Vagina (tissue), 2 donors: ENCODE results near the gene COG6. TPM values are rescaled to one million over a fixed set of nuclear protein-coding genes. Genes with fewer than 3 reads are reported as not detected.
A peak's percentile ranks its signal among the peaks of the same experiment; 100 is the strongest.

Experiments
- DNase-seq, 2 donors: peaks; one replicate each; pipeline ENCODE4 v3.0.0-alpha.2; 2017; ENCODE audit errors: extremely low spot score in 2 of 2
- H3K27ac ChIP-seq: fragments of 200-600 bp; sonication (generic); one replicate; pipeline ENCODE4 v1.5.1; 2019
- H3K27me3 ChIP-seq: fragments of 200-600 bp; sonication (generic); one replicate; pipeline ENCODE4 v1.5.1; 2019
- H3K36me3 ChIP-seq, 2 donors: fragments of 200-600 bp; sonication (generic); one replicate each; pipeline ENCODE4 v1.5.1; 2017 to 2019
- H3K4me1 ChIP-seq: fragments of 200-600 bp; sonication (generic); one replicate; pipeline ENCODE4 v1.5.1; 2019
- H3K4me3 ChIP-seq, 2 donors: fragments of 200-600 bp; sonication (generic); 1 replicate in 1 of 2; 2 replicates in 1 of 2; pipeline ENCODE4 v1.5.1; 2016 to 2019
- H3K9me3 ChIP-seq: fragments of 200-600 bp; sonication (generic); one replicate; pipeline ENCODE4 v1.5.1; 2019
- POLR2A ChIP-seq, 2 donors: fragments of 450-650 bp; IDR thresholded peaks; one replicate each; pipeline ENCODE4 v1.6.1; 2017; ENCODE audit warnings: antibody characterized with exemption in 2 of 2, mild to moderate bottlenecking in 2 of 2, moderate library complexity in 2 of 2
- POLR2AphosphoS5 ChIP-seq, 2 donors: sonication (generic); formaldehyde crosslinking; IDR thresholded peaks; one replicate each; pipeline ENCODE4 v1.9.0; 2017; ENCODE audit warnings: antibody characterized with exemption in 2 of 2, mild to moderate bottlenecking in 2 of 2, low read depth in 1 of 2; ENCODE audit not compliant: insufficient read depth in 1 of 2
- intact Hi-C: fragments of 100-400 bp; cut with DNase I; formaldehyde crosslinking; loops from one replicate; pipeline ENCODE4 v1.15.1; 2023
- total RNA-seq: library from RNA; depleted of rRNA; stranded (reverse); fragments of >200 nt; gene quantifications from one replicate; pipeline ENCODE4 v1.2.3, GENCODE V29; 2016
- TF ChIP-seq, protein P1 (sequence below), 3 experiments: fragments of 450-650 bp in 2 of 3; fragments of 200-600 bp in 1 of 3; sonication (generic) in 1 of 3; IDR thresholded peaks; one replicate each; pipeline ENCODE4 v1.5.1; 2017 to 2019; ENCODE audit warnings: antibody characterized with exemption in 3 of 3, mild to moderate bottlenecking in 2 of 3, moderate library complexity in 2 of 3

Gene COG6
- total RNA-seq, 1 donor from 2014 or later: 15.2 TPM

DNA sequence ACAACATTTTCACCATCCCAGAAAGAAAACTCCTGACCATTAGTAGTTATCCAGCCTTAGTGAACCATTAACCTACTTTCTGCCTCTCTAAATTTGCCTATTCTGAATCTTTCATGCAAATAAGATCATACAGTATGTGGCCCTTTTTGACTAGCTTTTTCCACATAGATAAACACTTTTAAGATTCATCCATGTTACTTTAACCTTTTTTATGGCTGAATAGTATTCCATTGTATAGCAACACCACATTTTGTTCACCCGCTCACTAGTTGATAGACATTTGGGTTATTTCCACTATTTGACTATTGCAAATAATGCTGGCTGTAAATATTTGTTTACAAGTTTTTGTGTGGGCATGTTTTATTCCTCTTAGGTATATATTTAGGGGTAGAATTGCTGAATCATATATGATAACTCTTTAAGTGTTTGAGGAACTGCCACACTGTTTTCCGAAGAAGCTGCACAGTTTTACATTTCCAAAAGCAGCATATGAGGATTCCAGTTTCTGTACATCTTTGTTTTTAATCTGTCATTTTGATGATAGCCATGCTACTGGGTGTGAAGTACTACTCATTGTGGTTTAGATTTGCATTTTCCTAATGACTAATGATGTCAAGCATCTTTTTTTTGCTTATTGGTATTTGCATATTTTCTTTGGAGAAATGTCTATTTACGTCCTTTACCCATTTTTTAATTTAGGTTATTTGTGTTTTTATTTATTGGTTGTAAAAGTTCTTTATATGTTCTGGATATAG lies 17.1 kb downstream of the COG6 start:
- Histone ChIP-seq H3K27me3 (no peaks in the 10 kb centered on the region), H3K27ac (no peak overlapping the region), H3K4me3 (no peak overlapping the region), H3K9me3 (no peaks in the 10 kb centered on the region), H3K36me3 (no peaks in the 10 kb centered on the region), H3K4me1 (no peaks in the 10 kb centered on the region)
- intact Hi-C loops: no loop called here
- TF ChIP-seq POLR2AphosphoS5 (IDR thresholded peaks at IDR 0.05; ENCODE audit: insufficient read depth in 1 of 2, low read depth in 1 of 2) (no peak), POLR2A (IDR thresholded peaks at IDR 0.05) (no peak)
- TF ChIP-seq, protein P1, sequence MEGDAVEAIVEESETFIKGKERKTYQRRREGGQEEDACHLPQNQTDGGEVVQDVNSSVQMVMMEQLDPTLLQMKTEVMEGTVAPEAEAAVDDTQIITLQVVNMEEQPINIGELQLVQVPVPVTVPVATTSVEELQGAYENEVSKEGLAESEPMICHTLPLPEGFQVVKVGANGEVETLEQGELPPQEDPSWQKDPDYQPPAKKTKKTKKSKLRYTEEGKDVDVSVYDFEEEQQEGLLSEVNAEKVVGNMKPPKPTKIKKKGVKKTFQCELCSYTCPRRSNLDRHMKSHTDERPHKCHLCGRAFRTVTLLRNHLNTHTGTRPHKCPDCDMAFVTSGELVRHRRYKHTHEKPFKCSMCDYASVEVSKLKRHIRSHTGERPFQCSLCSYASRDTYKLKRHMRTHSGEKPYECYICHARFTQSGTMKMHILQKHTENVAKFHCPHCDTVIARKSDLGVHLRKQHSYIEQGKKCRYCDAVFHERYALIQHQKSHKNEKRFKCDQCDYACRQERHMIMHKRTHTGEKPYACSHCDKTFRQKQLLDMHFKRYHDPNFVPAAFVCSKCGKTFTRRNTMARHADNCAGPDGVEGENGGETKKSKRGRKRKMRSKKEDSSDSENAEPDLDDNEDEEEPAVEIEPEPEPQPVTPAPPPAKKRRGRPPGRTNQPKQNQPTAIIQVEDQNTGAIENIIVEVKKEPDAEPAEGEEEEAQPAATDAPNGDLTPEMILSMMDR (IDR thresholded peaks at IDR 0.05): no peak
- DNase-seq: no peak

DNA sequence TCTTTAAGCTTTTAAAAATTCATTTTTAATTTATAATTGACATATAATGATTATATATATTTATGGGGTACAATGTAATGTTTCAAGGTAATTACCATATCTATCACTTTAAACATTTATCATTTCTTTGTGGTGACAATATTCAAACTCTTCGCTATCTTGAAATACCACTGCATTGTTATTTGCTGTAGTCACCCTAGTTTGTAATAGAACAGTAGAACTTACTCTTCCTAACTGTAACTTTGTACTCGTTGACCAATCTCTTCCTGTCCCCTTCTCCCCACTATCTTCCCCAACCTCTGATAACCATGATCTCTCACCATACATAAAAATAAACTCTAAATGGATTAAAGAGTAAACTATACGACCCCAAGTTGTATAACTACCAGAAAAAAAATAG lies 20.4 kb downstream of the COG6 start:
- DNase-seq: no peak
- TF ChIP-seq POLR2AphosphoS5 (IDR thresholded peaks at IDR 0.05; ENCODE audit: insufficient read depth in 1 of 2, low read depth in 1 of 2) (no peak), POLR2A (IDR thresholded peaks at IDR 0.05) (no peak)
- TF ChIP-seq, protein P1 (IDR thresholded peaks at IDR 0.05): no peak
- intact Hi-C loops: no loop called here
- no peaks in the 10 kb centered on the region for H3K4me1 ChIP-seq
- no peaks in the 10 kb centered on the region for H3K27me3 ChIP-seq
- H3K36me3 ChIP-seq: peaks cover 0 to 13% of the 10 kb centered on the region in 2 donors
- H3K27ac ChIP-seq: no peak overlapping the region
- no peaks in the 10 kb centered on the region for H3K9me3 ChIP-seq
- no peak overlapping the region for H3K4me3 ChIP-seq

DNA sequence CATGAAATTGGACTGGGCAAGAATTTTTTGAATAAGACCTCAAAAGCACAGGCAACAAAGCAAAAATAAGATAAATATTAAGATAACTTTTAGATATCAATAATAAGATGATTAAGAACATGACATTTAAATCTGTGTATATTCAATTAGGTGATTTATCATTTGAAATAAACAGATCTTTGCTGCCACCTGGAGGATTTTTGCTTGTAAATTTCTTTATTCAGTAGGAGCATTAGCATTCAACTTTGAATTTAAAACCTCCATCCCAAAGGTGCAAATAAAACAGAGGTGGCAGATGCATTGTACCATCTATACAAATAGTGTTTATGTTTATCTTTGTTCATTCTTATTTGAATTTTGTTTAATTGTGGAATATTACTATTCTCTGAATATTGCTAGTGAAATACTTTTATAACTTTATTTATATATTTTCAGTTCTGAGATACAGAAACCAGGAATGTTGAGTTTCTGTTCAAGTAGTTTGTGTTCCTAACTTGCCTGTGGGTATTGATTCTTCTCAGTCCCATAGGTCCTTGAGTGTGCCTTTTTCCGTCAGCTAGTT lies 20.9 kb downstream of the COG6 start:
- intact Hi-C loops: no loop called here
- H3K9me3 ChIP-seq: no peaks in the 10 kb centered on the region
- H3K27me3 ChIP-seq: no peaks in the 10 kb centered on the region
- H3K27ac ChIP-seq: no peak overlapping the region
- no peaks in the 10 kb centered on the region for H3K4me1 ChIP-seq
- DNase-seq: no peak
- peaks cover 0 to 14% of the 10 kb centered on the region in 2 donors for H3K36me3 ChIP-seq
- no peak overlapping the region for H3K4me3 ChIP-seq
- TF ChIP-seq POLR2AphosphoS5 (IDR thresholded peaks at IDR 0.05; ENCODE audit: insufficient read depth in 1 of 2, low read depth in 1 of 2) (no peak), POLR2A (IDR thresholded peaks at IDR 0.05) (no peak)
- TF ChIP-seq, protein P1 (IDR thresholded peaks at IDR 0.05): peak; percentile 37 to 43 (median 43)

DNA sequence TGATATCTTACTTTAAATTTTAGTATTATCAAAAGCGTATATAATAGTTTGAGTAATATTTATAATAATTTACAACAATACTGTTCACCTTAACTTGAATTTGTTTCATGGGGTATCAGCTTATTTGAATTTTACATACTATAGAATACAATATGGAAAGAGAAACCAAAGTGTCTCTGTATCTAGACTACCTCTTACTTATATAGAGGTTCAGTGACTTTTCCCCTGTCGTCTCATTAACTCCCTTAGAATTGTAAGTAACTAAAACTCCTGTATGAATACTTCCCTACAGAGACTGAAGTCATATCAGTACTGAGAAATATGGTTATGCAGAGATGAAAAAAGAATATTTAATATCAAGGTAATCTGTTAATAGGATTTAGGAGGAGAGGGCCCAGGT lies 26.8 kb downstream of the COG6 start:
- H3K27ac ChIP-seq: no peak overlapping the region
- intact Hi-C loops: no loop called here
- TF ChIP-seq, protein P1 (IDR thresholded peaks at IDR 0.05): no peak
- TF ChIP-seq POLR2A (IDR thresholded peaks at IDR 0.05): no peak
- no peak for TF ChIP-seq POLR2AphosphoS5 (IDR thresholded peaks at IDR 0.05; ENCODE audit: insufficient read depth in 1 of 2, low read depth in 1 of 2)
- no peaks in the 10 kb centered on the region for H3K4me1 ChIP-seq
- no peaks in the 10 kb centered on the region for H3K27me3 ChIP-seq
- peaks cover 0 to 14% of the 10 kb centered on the region in 2 donors for H3K36me3 ChIP-seq
- no peaks in the 10 kb centered on the region for H3K9me3 ChIP-seq
- DNase-seq: no peak
- H3K4me3 ChIP-seq: no peak overlapping the region

DNA sequence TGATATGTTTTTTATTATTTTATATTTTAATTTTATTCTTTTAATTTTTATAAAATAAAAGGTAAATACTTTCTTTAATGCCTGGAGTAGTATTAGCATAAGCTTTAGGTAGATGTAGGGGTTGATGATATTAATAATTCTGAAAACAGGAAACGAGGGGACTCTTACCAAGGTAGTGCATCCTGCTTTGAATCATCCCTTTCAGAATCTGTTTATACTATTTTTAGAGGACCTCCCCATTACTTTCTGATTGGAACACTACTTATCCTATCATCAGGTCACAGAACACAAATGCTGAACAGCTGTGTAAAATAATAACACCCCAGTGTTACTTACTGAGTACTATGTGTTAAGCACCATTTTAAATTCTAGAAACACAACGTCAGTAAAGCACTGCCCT lies 27.3 kb downstream of the COG6 start:
- Histone ChIP-seq H3K4me1 (no peaks in the 10 kb centered on the region), H3K4me3 (no peak overlapping the region), H3K27ac (no peak overlapping the region), H3K27me3 (no peaks in the 10 kb centered on the region), H3K9me3 (no peaks in the 10 kb centered on the region), H3K36me3 (peaks cover 0 to 13% of the 10 kb centered on the region in 2 donors)
- TF ChIP-seq, protein P1 (IDR thresholded peaks at IDR 0.05): no peak
- TF ChIP-seq POLR2A (IDR thresholded peaks at IDR 0.05): no peak
- TF ChIP-seq POLR2AphosphoS5 (IDR thresholded peaks at IDR 0.05; ENCODE audit: insufficient read depth in 1 of 2, low read depth in 1 of 2): no peak
- no peak for DNase-seq
- intact Hi-C loops: no loop called here
